SK-N-SH treated with all-trans-retinoic acid at 6 μM for 48 hours (cell line): ENCODE measurements around the gene C2orf72.
"Not testable (repeated sequence)": the region's sequence is repeated elsewhere in the genome, so short reads cannot be mapped to it uniquely, and the experiment has no call there.

Source experiments
- ATAC-seq: fragments of 200-7000 bp; cut with Tn5 transposase; 3 replicates; pipeline ENCODE4 v1.9.1; 2020; ENCODE audit warnings: mild to moderate bottlenecking, moderate library complexity
- ARNTL ChIP-seq: fragments of 450-650 bp; formaldehyde crosslinking; IDR thresholded peaks from 2 replicates; pipeline ENCODE4 v1.5.0; 2020; ENCODE audit warnings: low read depth, mild to moderate bottlenecking, moderate library complexity, borderline replicate concordance
- BACH2 ChIP-seq: fragments of 250-450 bp; sonication (Bioruptor Pico); IDR thresholded peaks from 2 replicates; pipeline ENCODE4 v1.9.0; 2021; ENCODE audit warnings: mild to moderate bottlenecking, borderline replicate concordance
- CREB5 ChIP-seq: fragments of 250-450 bp; sonication (Bioruptor Pico); IDR thresholded peaks from 2 replicates; pipeline ENCODE4 v1.5.1; 2020; ENCODE audit warnings: low read depth, mild to moderate bottlenecking, moderate library complexity
- CSDC2 ChIP-seq: fragments of 250-450 bp; sonication (Bioruptor Pico); IDR thresholded peaks from 2 replicates; pipeline ENCODE4 v1.5.0; 2020; ENCODE audit warnings: mild to moderate bottlenecking, moderate library complexity
- ESRRG ChIP-seq: fragments of 250-450 bp; sonication (Bioruptor Pico); IDR thresholded peaks from 2 replicates; pipeline ENCODE4 v1.6.1; 2021; ENCODE audit warnings: mild to moderate bottlenecking
- GLIS3 ChIP-seq: fragments of 250-450 bp; sonication (Bioruptor Pico); IDR thresholded peaks from 2 replicates; pipeline ENCODE4 v1.5.0; 2020; ENCODE audit warnings: mild to moderate bottlenecking, moderate library complexity
- ISL1 ChIP-seq: fragments of 250-450 bp; sonication (Bioruptor Pico); IDR thresholded peaks from 2 replicates; pipeline ENCODE4 v2.1.2; 2022; ENCODE audit warnings: mild to moderate bottlenecking, moderate library complexity
- OSR1 ChIP-seq: fragments of 250-450 bp; sonication (Bioruptor Pico); IDR thresholded peaks from 2 replicates; pipeline ENCODE4 v1.8.0; 2022; ENCODE audit warnings: moderate library complexity, mild to moderate bottlenecking, inconsistent platforms
- PATZ1 ChIP-seq: fragments of 250-450 bp; sonication (Bioruptor Pico); IDR thresholded peaks from 2 replicates; pipeline ENCODE4 v1.8.0; 2020; ENCODE audit warnings: mild to moderate bottlenecking, moderate library complexity, borderline replicate concordance
- PPARA ChIP-seq: fragments of 250-450 bp; sonication (Bioruptor Pico); IDR thresholded peaks from 2 replicates; pipeline ENCODE4 v1.5.0; 2020; ENCODE audit warnings: mild to moderate bottlenecking, borderline replicate concordance
- RARB ChIP-seq: fragments of 250-450 bp; sonication (Bioruptor Pico); IDR thresholded peaks from 2 replicates; pipeline ENCODE4 v1.8.0; 2021; ENCODE audit warnings: mild to moderate bottlenecking, moderate library complexity
- SNAI2 ChIP-seq: fragments of 250-450 bp; sonication (Bioruptor Pico); IDR thresholded peaks from 2 replicates; pipeline ENCODE4 v1.5.0; 2020; ENCODE audit warnings: mild to moderate bottlenecking, moderate library complexity
- TCF4 ChIP-seq: fragments of 250-450 bp; sonication (Bioruptor Pico); IDR thresholded peaks from 2 replicates; pipeline ENCODE4 v1.8.0; 2021; ENCODE audit warnings: mild to moderate bottlenecking, moderate library complexity, borderline replicate concordance
- TOX ChIP-seq: fragments of 250-450 bp; sonication (Bioruptor Pico); IDR thresholded peaks from 2 replicates; pipeline ENCODE4 v1.8.0; 2021; ENCODE audit warnings: mild to moderate bottlenecking, moderate library complexity, borderline replicate concordance
- TSHZ2 ChIP-seq: fragments of 250-450 bp; sonication (Bioruptor Pico); IDR thresholded peaks from 2 replicates; pipeline ENCODE4 v1.5.0; 2020; ENCODE audit warnings: mild to moderate bottlenecking, moderate library complexity
- ZC3H10 ChIP-seq: fragments of 250-450 bp; sonication (Bioruptor Pico); IDR thresholded peaks from 2 replicates; pipeline ENCODE4 v1.5.1; 2021; ENCODE audit warnings: mild to moderate bottlenecking, moderate library complexity
- ZFP3 ChIP-seq: fragments of 250-450 bp; sonication (Bioruptor Pico); IDR thresholded peaks from 2 replicates; pipeline ENCODE4 v1.5.0; 2020; ENCODE audit warnings: mild to moderate bottlenecking, moderate library complexity
- ZFP30 ChIP-seq: fragments of 450-650 bp; formaldehyde crosslinking; IDR thresholded peaks from 2 replicates; pipeline ENCODE4 v1.5.0; 2022; ENCODE audit warnings: mild to moderate bottlenecking, moderate library complexity
- ZNF565 ChIP-seq: fragments of 450-650 bp; formaldehyde crosslinking; conservative IDR thresholded peaks from 2 replicates; pipeline ENCODE4 v1.5.0; 2020; ENCODE audit warnings: low read depth, mild to moderate bottlenecking, moderate library complexity
- ZNF70 ChIP-seq: fragments of 450-650 bp; formaldehyde crosslinking; IDR thresholded peaks from 2 replicates; pipeline ENCODE4 v1.5.0; 2020; ENCODE audit warnings: mild to moderate bottlenecking, moderate library complexity
- TF ChIP-seq, protein P1 (sequence below): fragments of 250-450 bp; sonication (Bioruptor Pico); IDR thresholded peaks from 2 replicates; pipeline ENCODE4 v1.8.0; 2021; ENCODE audit warnings: low read depth, mild to moderate bottlenecking, moderate library complexity, borderline replicate concordance
- TF ChIP-seq, protein P2 (sequence below): fragments of 250-450 bp; sonication (Bioruptor Pico); IDR thresholded peaks from 2 replicates; pipeline ENCODE4 v1.5.1; 2021; ENCODE audit warnings: mild to moderate bottlenecking, moderate library complexity

The C2orf72 gene

DNA sequence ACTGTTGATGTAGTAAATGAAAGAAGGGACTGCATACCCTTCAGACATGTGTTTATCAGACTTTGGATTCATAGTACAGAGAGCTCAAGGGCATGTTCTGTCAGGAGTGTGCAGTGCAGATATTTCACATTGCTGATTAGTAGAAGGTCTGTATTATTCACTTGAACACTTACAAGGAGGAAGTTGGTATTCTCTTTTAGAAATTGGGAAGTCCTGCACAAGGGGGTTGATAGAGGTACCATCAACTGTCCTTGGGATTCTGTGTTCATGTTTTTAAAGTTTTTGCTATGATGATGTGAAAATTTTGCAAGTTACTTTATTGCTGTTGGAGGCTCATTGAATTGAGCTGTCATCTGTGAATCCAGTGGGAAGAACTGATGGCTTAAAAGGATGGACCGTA is 26.0 kb downstream of the C2orf72 start:
- TF ChIP-seq BACH2 (CRISPR knock-in tag) (no peak), ZFP3 (CRISPR knock-in tag) (no peak), ZC3H10 (no peak), ZFP30 (CRISPR knock-in tag) (no peak), SNAI2 (CRISPR knock-in tag) (no peak), CREB5 (CRISPR knock-in tag) (no peak), CSDC2 (CRISPR knock-in tag) (no peak), TOX (CRISPR knock-in tag) (no peak), ZNF70 (CRISPR knock-in tag) (no peak), TSHZ2 (CRISPR knock-in tag) (no peak), RARB (CRISPR knock-in tag) (no peak), OSR1 (CRISPR knock-in tag) (no peak), PATZ1 (CRISPR knock-in tag) (no peak), ARNTL (CRISPR knock-in tag) (no peak), ISL1 (CRISPR knock-in tag) (no peak), ESRRG (CRISPR knock-in tag) (no peak), PPARA (CRISPR knock-in tag) (no peak)
- TF ChIP-seq, protein P1, sequence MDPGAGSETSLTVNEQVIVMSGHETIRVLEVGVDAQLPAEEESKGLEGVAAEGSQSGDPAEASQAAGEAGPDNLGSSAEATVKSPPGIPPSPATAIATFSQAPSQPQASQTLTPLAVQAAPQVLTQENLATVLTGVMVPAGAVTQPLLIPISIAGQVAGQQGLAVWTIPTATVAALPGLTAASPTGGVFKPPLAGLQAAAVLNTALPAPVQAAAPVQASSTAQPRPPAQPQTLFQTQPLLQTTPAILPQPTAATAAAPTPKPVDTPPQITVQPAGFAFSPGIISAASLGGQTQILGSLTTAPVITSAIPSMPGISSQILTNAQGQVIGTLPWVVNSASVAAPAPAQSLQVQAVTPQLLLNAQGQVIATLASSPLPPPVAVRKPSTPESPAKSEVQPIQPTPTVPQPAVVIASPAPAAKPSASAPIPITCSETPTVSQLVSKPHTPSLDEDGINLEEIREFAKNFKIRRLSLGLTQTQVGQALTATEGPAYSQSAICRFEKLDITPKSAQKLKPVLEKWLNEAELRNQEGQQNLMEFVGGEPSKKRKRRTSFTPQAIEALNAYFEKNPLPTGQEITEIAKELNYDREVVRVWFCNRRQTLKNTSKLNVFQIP (CRISPR knock-in tag) = no peak
- TF ChIP-seq, protein P2, sequence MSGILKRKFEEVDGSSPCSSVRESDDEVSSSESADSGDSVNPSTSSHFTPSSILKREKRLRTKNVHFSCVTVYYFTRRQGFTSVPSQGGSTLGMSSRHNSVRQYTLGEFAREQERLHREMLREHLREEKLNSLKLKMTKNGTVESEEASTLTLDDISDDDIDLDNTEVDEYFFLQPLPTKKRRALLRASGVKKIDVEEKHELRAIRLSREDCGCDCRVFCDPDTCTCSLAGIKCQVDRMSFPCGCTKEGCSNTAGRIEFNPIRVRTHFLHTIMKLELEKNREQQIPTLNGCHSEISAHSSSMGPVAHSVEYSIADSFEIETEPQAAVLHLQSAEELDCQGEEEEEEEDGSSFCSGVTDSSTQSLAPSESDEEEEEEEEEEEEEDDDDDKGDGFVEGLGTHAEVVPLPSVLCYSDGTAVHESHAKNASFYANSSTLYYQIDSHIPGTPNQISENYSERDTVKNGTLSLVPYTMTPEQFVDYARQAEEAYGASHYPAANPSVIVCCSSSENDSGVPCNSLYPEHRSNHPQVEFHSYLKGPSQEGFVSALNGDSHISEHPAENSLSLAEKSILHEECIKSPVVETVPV = no peak
- ATAC-seq = no peak

GRCh38 chr2:231065966-231066365 is 28.6 kb downstream of the C2orf72 start:
- ATAC-seq = no peak
- no peak for TF ChIP-seq CREB5 (CRISPR knock-in tag)
- TF ChIP-seq CSDC2 (CRISPR knock-in tag) = no peak
- no peak for TF ChIP-seq OSR1 (CRISPR knock-in tag)
- TF ChIP-seq TSHZ2 (CRISPR knock-in tag) = no peak
- no peak for TF ChIP-seq ZC3H10
- no peak for TF ChIP-seq TCF4
- TF ChIP-seq ARNTL (CRISPR knock-in tag) = no peak
- TF ChIP-seq ZNF565 (CRISPR knock-in tag) = no peak
- TF ChIP-seq, protein P1 (CRISPR knock-in tag) = no peak
- TF ChIP-seq RARB (CRISPR knock-in tag) = no peak
- TF ChIP-seq ESRRG (CRISPR knock-in tag) = no peak
- no peak for TF ChIP-seq ISL1 (CRISPR knock-in tag)
- no peak for TF ChIP-seq GLIS3 (CRISPR knock-in tag)
- TF ChIP-seq PPARA (CRISPR knock-in tag) = no peak
- TF ChIP-seq BACH2 (CRISPR knock-in tag) = no peak

DNA sequence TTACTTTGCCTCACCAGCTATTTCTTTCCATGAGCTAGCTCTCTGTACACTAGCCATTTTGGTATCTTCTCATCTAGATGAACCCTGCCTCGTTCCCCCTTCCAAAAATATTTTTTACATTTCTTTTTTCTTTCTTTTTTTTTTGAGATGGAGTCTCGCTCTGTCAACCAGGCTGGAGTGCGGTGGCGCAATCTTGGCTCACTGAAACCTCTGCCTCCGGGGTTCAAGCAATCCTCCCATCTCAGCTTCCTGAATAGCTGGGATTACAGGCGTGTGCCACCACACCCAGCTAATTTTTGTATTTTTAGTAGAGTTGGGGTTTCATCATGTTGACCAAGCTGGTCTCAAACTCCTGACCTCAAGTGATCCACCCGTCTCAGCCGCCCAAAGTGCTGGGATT is 30.2 kb downstream of the C2orf72 start:
- not testable (repeated sequence) for ATAC-seq
